ENCODE results near the gene ZNF536.

- TF ChIP-seq, protein P1, sequence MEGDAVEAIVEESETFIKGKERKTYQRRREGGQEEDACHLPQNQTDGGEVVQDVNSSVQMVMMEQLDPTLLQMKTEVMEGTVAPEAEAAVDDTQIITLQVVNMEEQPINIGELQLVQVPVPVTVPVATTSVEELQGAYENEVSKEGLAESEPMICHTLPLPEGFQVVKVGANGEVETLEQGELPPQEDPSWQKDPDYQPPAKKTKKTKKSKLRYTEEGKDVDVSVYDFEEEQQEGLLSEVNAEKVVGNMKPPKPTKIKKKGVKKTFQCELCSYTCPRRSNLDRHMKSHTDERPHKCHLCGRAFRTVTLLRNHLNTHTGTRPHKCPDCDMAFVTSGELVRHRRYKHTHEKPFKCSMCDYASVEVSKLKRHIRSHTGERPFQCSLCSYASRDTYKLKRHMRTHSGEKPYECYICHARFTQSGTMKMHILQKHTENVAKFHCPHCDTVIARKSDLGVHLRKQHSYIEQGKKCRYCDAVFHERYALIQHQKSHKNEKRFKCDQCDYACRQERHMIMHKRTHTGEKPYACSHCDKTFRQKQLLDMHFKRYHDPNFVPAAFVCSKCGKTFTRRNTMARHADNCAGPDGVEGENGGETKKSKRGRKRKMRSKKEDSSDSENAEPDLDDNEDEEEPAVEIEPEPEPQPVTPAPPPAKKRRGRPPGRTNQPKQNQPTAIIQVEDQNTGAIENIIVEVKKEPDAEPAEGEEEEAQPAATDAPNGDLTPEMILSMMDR (IDR thresholded peaks at IDR 0.05) = no peak
- no peak for TF ChIP-seq POLR2A (IDR thresholded peaks at IDR 0.05)
- no peak for TF ChIP-seq EP300 (IDR thresholded peaks at IDR 0.05)
These were observed 184.1 kb downstream of the ZNF536 start for GRCh38 chr19:30556230-30556711.

Data from ovary (tissue), 3 donors.